Measurements from ENCODE around the gene NPPA. TPM values are rescaled to one million over a fixed set of nuclear protein-coding genes. Genes with fewer than 3 reads are reported as not detected.

Gene NPPA
- total RNA-seq, 1 donor from 2014 or later: not detected

- no peak for DNase-seq (ENCODE audit: low read depth)
- no peak overlapping the region for H3K4me3 ChIP-seq (ENCODE audit: low read depth, low read length)
- no peaks in the 10 kb centered on the region for H3K27me3 ChIP-seq (ENCODE audit: control insufficient read depth, insufficient read depth, low read length)
- peaks cover 2% of the 10 kb centered on the region for H3K36me3 ChIP-seq (ENCODE audit: control insufficient read depth, insufficient read depth, low read length)
- TF ChIP-seq CTCF (IDR thresholded peaks at IDR 0.05; ENCODE audit: insufficient read depth, low read length, poor library complexity, severe bottlenecking): no peak
Measured at GRCh38 chr1:11822091-11822490, 25.5 kb downstream of the NPPA start.

- DNase-seq (ENCODE audit: low read depth): no peak
- H3K4me3 ChIP-seq (ENCODE audit: low read depth, low read length): no peak overlapping the region
- no peak for TF ChIP-seq CTCF (IDR thresholded peaks at IDR 0.05; ENCODE audit: insufficient read depth, low read length, poor library complexity, severe bottlenecking)
- H3K27me3 ChIP-seq (ENCODE audit: control insufficient read depth, insufficient read depth, low read length): no peaks in the 10 kb centered on the region
- H3K36me3 ChIP-seq (ENCODE audit: control insufficient read depth, insufficient read depth, low read length): peaks cover 1% of the 10 kb centered on the region
Measured at GRCh38 chr1:11817192-11817591, 30.4 kb downstream of the NPPA start.

- Histone ChIP-seq H3K4me3 (ENCODE audit: low read depth, low read length) (no peak overlapping the region), H3K36me3 (ENCODE audit: control insufficient read depth, insufficient read depth, low read length) (peaks cover 1% of the 10 kb centered on the region), H3K27me3 (ENCODE audit: control insufficient read depth, insufficient read depth, low read length) (no peaks in the 10 kb centered on the region)
- DNase-seq (ENCODE audit: low read depth): no peak
- no peak for TF ChIP-seq CTCF (IDR thresholded peaks at IDR 0.05; ENCODE audit: insufficient read depth, low read length, poor library complexity, severe bottlenecking)
Measured at GRCh38 chr1:11813021-11813420, 34.6 kb downstream of the NPPA start.

GRCh38 chr1:11807133-11807532 lies 40.5 kb downstream of the NPPA start:
- Histone ChIP-seq H3K36me3 (ENCODE audit: control insufficient read depth, insufficient read depth, low read length) (peaks cover 1% of the 10 kb centered on the region), H3K27me3 (ENCODE audit: control insufficient read depth, insufficient read depth, low read length) (no peaks in the 10 kb centered on the region), H3K4me3 (ENCODE audit: low read depth, low read length) (peak overlapping the region; percentile 61)
- DNase-seq (ENCODE audit: low read depth): no peak
- TF ChIP-seq CTCF (IDR thresholded peaks at IDR 0.05; ENCODE audit: insufficient read depth, low read length, poor library complexity, severe bottlenecking): no peak

- peak overlapping the region; percentile 61 for H3K4me3 ChIP-seq (ENCODE audit: low read depth, low read length)
- no peak for TF ChIP-seq CTCF (IDR thresholded peaks at IDR 0.05; ENCODE audit: insufficient read depth, low read length, poor library complexity, severe bottlenecking)
- H3K27me3 ChIP-seq (ENCODE audit: control insufficient read depth, insufficient read depth, low read length): no peaks in the 10 kb centered on the region
- DNase-seq (ENCODE audit: low read depth): no peak
- H3K36me3 ChIP-seq (ENCODE audit: control insufficient read depth, insufficient read depth, low read length): peaks cover 1% of the 10 kb centered on the region
Measured at GRCh38 chr1:11806307-11806936, 41.2 kb downstream of the NPPA start.

All from kidney epithelial cell (primary cell).